Measurements from ENCODE around the gene BCAS4. TPM values are rescaled to one million over a fixed set of nuclear protein-coding genes. Genes with fewer than 3 reads are reported as not detected.

The BCAS4 gene
- total and polyA plus RNA-seq, 2 donors (not counting 1 experiment from before 2014, with no cell fraction given) = 14.1 to 33.7 TPM

DNA sequence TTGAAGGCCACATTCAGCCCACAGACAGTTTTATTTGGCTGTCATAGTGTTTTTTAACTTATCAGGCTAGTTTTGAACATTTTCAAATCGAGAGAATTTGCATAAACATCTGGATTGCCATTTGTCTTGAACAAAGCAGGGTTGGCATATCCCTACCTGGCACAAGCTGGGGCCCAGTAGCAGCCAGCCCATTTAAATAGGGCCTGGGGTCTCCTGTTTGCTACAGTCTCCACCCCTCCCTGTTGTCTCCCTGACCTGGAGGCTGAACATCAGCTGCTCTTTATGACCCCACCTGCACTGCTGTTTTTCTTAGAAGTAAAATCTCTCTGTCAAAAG lies 10.5 kb downstream of the BCAS4 start:
- Histone ChIP-seq H4K20me1 (ENCODE audit: control insufficient read depth, extremely low read depth, insufficient read depth, low read length) (no peaks in the 10 kb centered on the region), H3K79me2 (ENCODE audit: control insufficient read depth, insufficient read depth, low read length) (no peaks in the 10 kb centered on the region), H3K4me2 (ENCODE audit: extremely low read depth, insufficient read depth, low read length) (no peak overlapping the region), H3K9me3 (ENCODE audit: control insufficient read depth, insufficient read depth, low read depth, low read length) (no peaks in the 10 kb centered on the region), H3K9ac (ENCODE audit: insufficient read depth, low read length) (no peak overlapping the region), H3K4me1 (ENCODE audit: control insufficient read depth, extremely low read depth, insufficient read depth, low read length) (no peaks in the 10 kb centered on the region), H2AFZ (ENCODE audit: low read length) (no peak overlapping the region), H3K27me3 (ENCODE audit: control insufficient read depth, insufficient read depth, low read length) (no peaks in the 10 kb centered on the region), H3K27ac (ENCODE audit: insufficient read depth, low read length) (no peak overlapping the region), H3K4me3 (replicated peaks in 1 of 4; ENCODE audit: control extremely low read depth in 1 of 4, insufficient read depth in 1 of 4, low read depth in 3 of 4, low read length in 4 of 4) (no peak overlapping the region), H3K36me3 (ENCODE audit: control insufficient read depth, insufficient read depth, low read length) (no peaks in the 10 kb centered on the region)
- DNase-seq (ENCODE audit: low read depth in 2 of 2) = no peak
- TF ChIP-seq EZH2 (IDR thresholded peaks at IDR 0.05; ENCODE audit: low read length, missing control alignments) = no peak
- TF ChIP-seq, protein P1, sequence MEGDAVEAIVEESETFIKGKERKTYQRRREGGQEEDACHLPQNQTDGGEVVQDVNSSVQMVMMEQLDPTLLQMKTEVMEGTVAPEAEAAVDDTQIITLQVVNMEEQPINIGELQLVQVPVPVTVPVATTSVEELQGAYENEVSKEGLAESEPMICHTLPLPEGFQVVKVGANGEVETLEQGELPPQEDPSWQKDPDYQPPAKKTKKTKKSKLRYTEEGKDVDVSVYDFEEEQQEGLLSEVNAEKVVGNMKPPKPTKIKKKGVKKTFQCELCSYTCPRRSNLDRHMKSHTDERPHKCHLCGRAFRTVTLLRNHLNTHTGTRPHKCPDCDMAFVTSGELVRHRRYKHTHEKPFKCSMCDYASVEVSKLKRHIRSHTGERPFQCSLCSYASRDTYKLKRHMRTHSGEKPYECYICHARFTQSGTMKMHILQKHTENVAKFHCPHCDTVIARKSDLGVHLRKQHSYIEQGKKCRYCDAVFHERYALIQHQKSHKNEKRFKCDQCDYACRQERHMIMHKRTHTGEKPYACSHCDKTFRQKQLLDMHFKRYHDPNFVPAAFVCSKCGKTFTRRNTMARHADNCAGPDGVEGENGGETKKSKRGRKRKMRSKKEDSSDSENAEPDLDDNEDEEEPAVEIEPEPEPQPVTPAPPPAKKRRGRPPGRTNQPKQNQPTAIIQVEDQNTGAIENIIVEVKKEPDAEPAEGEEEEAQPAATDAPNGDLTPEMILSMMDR (conservative IDR thresholded peaks at IDR 0.05 in 1 of 2, IDR thresholded peaks at IDR 0.05 in 1 of 2; ENCODE audit: low read depth in 1 of 2, low read length in 2 of 2) = no peak

DNA sequence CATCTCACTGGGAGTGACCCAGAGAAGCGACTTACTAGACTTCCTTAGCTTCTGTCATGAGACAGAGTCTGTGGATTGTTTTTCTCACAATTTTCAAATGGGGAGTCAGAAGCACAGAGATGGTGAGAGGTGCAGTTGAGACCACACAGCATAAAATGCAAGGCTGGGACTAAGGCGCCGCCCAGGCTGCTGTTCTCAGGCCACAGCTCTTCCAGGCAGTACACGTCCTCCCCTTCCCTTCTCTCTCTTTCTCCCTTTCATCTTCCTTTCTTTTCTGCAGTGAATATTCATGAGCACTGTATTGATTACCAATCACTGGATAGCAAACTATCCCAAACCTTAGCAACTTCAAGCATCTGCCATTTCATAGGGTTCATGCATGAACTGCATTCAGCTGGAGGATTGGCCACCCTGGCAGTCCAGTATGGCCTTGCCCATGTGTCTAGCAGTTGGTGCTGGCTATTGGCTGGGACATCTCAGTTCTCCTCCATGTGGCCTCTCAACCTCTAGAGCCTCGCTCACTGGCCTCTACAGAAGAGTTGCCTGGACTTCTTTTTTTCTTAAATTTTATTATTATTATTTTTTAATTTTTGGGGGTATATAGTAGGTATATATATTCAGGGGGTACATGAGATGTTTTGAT lies 11.4 kb downstream of the BCAS4 start:
- H3K27me3 ChIP-seq (ENCODE audit: control insufficient read depth, insufficient read depth, low read length) = no peaks in the 10 kb centered on the region
- H3K36me3 ChIP-seq (ENCODE audit: control insufficient read depth, insufficient read depth, low read length) = no peaks in the 10 kb centered on the region
- H3K79me2 ChIP-seq (ENCODE audit: control insufficient read depth, insufficient read depth, low read length) = no peaks in the 10 kb centered on the region
- no peak overlapping the region for H2AFZ ChIP-seq (ENCODE audit: low read length)
- TF ChIP-seq, protein P1 (conservative IDR thresholded peaks at IDR 0.05 in 1 of 2, IDR thresholded peaks at IDR 0.05 in 1 of 2; ENCODE audit: low read depth in 1 of 2, low read length in 2 of 2) = no peak
- TF ChIP-seq EZH2 (IDR thresholded peaks at IDR 0.05; ENCODE audit: low read length, missing control alignments) = no peak
- H3K9ac ChIP-seq (ENCODE audit: insufficient read depth, low read length) = no peak overlapping the region
- H3K9me3 ChIP-seq (ENCODE audit: control insufficient read depth, insufficient read depth, low read depth, low read length) = no peaks in the 10 kb centered on the region
- no peaks in the 10 kb centered on the region for H3K4me1 ChIP-seq (ENCODE audit: control insufficient read depth, extremely low read depth, insufficient read depth, low read length)
- H3K4me3 ChIP-seq (replicated peaks in 1 of 4; ENCODE audit: control extremely low read depth in 1 of 4, insufficient read depth in 1 of 4, low read depth in 3 of 4, low read length in 4 of 4) = no peak overlapping the region
- no peaks in the 10 kb centered on the region for H4K20me1 ChIP-seq (ENCODE audit: control insufficient read depth, extremely low read depth, insufficient read depth, low read length)
- DNase-seq (ENCODE audit: low read depth in 2 of 2) = no peak
- H3K27ac ChIP-seq (ENCODE audit: insufficient read depth, low read length) = no peak overlapping the region
- H3K4me2 ChIP-seq (ENCODE audit: extremely low read depth, insufficient read depth, low read length) = no peak overlapping the region

DNA sequence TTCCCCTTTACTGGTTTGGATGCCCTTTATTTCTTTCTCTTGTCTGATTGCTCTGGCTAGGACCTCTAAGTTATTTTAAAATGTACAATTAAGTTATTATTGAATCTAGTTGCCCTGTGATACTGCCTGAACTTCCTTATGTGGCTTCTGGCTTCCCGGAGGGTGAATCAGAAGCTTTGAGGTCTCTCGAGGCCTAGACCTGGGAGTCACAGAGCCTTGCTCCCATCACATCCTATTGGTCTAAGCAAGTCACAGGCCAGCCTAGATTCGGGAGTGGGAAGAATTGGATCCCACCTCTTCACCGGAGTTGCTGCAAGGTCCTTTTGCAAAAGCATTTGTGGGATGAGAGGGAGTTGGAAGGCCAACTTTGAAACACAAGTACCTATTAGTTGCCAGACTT lies 15.2 kb downstream of the BCAS4 start:
- Histone ChIP-seq H3K27ac (ENCODE audit: insufficient read depth, low read length) (no peak overlapping the region), H3K9ac (ENCODE audit: insufficient read depth, low read length) (no peak overlapping the region), H3K4me1 (ENCODE audit: control insufficient read depth, extremely low read depth, insufficient read depth, low read length) (peaks cover 3% of the 10 kb centered on the region), H2AFZ (ENCODE audit: low read length) (no peak overlapping the region), H3K4me2 (ENCODE audit: extremely low read depth, insufficient read depth, low read length) (no peak overlapping the region), H3K4me3 (replicated peaks in 1 of 4; ENCODE audit: control extremely low read depth in 1 of 4, insufficient read depth in 1 of 4, low read depth in 3 of 4, low read length in 4 of 4) (no peak overlapping the region), H3K79me2 (ENCODE audit: control insufficient read depth, insufficient read depth, low read length) (no peaks in the 10 kb centered on the region), H4K20me1 (ENCODE audit: control insufficient read depth, extremely low read depth, insufficient read depth, low read length) (no peaks in the 10 kb centered on the region), H3K36me3 (ENCODE audit: control insufficient read depth, insufficient read depth, low read length) (no peaks in the 10 kb centered on the region), H3K27me3 (ENCODE audit: control insufficient read depth, insufficient read depth, low read length) (no peaks in the 10 kb centered on the region), H3K9me3 (ENCODE audit: control insufficient read depth, insufficient read depth, low read depth, low read length) (no peaks in the 10 kb centered on the region)
- peak in 1 of 2 donors; percentile 36 for DNase-seq (ENCODE audit: low read depth in 2 of 2)
- TF ChIP-seq EZH2 (IDR thresholded peaks at IDR 0.05; ENCODE audit: low read length, missing control alignments) = no peak
- TF ChIP-seq, protein P1 (conservative IDR thresholded peaks at IDR 0.05 in 1 of 2, IDR thresholded peaks at IDR 0.05 in 1 of 2; ENCODE audit: low read depth in 1 of 2, low read length in 2 of 2) = no peak

All from fibroblast of lung (primary cell).